Loucy (cell line): ENCODE measurements around the gene SEC24A.

ENCODE experiments used
- H2AFZ ChIP-seq: fragments of 200-600 bp; sonication (generic); 2 replicates; pipeline ENCODE4 v1.6.0; 2016; ENCODE audit warnings: antibody characterized with exemption, mild to moderate bottlenecking, low read length, moderate library complexity
- H3F3A ChIP-seq: fragments of 200-600 bp; 2 replicates; pipeline ENCODE4 v1.6.0; 2016; ENCODE audit warnings: antibody characterized with exemption, low read depth, mild to moderate bottlenecking
- H3K27me3 ChIP-seq: fragments of 200-600 bp; sonication (generic); 2 replicates; pipeline ENCODE4 v1.6.1; 2014; ENCODE audit warnings: low read length, mild to moderate bottlenecking; ENCODE audit not compliant: insufficient read depth, poor library complexity, severe bottlenecking
- H3K36me3 ChIP-seq: fragments of 200-600 bp; sonication (generic); 2 replicates; pipeline ENCODE4 v1.6.1; 2016; ENCODE audit warnings: low read length; ENCODE audit not compliant: insufficient read depth
- H3K4me1 ChIP-seq: fragments of 200-600 bp; sonication (generic); 2 replicates; pipeline ENCODE4 v1.5.1; 2014; ENCODE audit warnings: low read length, mild to moderate bottlenecking; ENCODE audit not compliant: insufficient read depth, poor library complexity, severe bottlenecking
- H3K4me2 ChIP-seq: fragments of 200-600 bp; sonication (generic); 2 replicates; pipeline ENCODE4 v1.6.0; 2014; ENCODE audit warnings: antibody characterized with exemption, low read length, low read depth, mild to moderate bottlenecking; ENCODE audit not compliant: poor library complexity, severe bottlenecking
- H3K4me3 ChIP-seq: fragments of 200-600 bp; sonication (generic); 2 replicates; pipeline ENCODE4 v1.5.1; 2014; ENCODE audit warnings: low read length, mild to moderate bottlenecking, mixed read lengths; ENCODE audit not compliant: poor library complexity, severe bottlenecking
- H3K79me2 ChIP-seq: fragments of 200-600 bp; sonication (generic); 2 replicates; pipeline ENCODE4 v1.6.1; 2014; ENCODE audit warnings: low read length; ENCODE audit not compliant: insufficient read depth
- H3K9ac ChIP-seq: fragments of 200-600 bp; sonication (generic); 2 replicates; pipeline ENCODE4 v1.6.0; 2014; ENCODE audit warnings: mild to moderate bottlenecking, low read depth, low read length, moderate library complexity; ENCODE audit not compliant: poor library complexity, severe bottlenecking
- H3K9me2 ChIP-seq: fragments of 200-600 bp; sonication (generic); replicated peaks from 2 replicates; pipeline ENCODE4 v1.6.1; 2016; ENCODE audit warnings: low read depth, low read length, mixed read lengths
- H3K9me3 ChIP-seq: fragments of 200-600 bp; sonication (generic); 2 replicates; pipeline ENCODE4 v1.6.1; 2014; ENCODE audit warnings: mild to moderate bottlenecking, antibody characterized with exemption, low read length, low read depth; ENCODE audit not compliant: insufficient read depth
- H4K20me1 ChIP-seq: fragments of 200-600 bp; sonication (generic); 2 replicates; pipeline ENCODE4 v1.6.0; 2014; ENCODE audit warnings: antibody characterized with exemption, low read length, mild to moderate bottlenecking; ENCODE audit not compliant: insufficient read depth, poor library complexity, severe bottlenecking
- EZH2phosphoT487 ChIP-seq: fragments of 200-600 bp; IDR thresholded peaks from 2 replicates; pipeline ENCODE4 v1.6.1; 2018; ENCODE audit warnings: antibody characterized with exemption, mild to moderate bottlenecking, moderate library complexity, borderline replicate concordance
- TF ChIP-seq, protein P1 (sequence below): fragments of 200-600 bp; sonication (generic); conservative IDR thresholded peaks from 2 replicates; pipeline ENCODE4 v1.5.1; 2014; ENCODE audit warnings: mild to moderate bottlenecking, antibody characterized with exemption, low read length

The SEC24A gene

DNA sequence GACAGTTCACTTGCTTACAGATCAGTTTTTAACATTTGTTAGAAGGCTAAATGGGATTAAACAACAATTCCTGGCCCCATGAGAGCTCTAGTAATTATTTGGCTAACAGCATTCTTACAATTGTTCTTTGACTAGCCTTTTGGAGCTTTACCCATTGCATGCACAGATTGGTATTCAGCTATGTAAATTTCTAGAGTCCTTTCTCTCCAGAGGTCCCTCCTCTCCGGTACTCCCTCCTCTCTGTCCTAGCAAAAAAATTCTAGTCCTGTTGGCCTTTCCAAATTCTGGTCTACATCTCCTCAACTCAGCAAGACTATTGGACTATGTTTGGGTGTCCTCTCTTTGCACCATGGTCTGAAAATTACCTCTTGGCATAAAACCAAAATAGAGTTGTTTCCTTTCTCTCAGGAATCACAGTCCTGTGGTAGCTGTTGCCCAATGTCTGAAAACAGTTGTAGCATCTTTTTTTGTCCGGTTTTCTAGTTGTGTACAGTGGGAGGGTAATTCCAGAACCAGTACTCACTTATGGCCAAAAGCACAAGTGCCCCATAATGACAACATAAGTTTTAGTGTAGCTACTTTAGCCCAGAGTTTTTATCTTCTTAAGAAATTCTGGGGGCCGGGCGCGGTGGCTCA lies 34.0 kb upstream of the SEC24A start:
- H3K9ac ChIP-seq, result no peak overlapping the region
- H3K4me2 ChIP-seq, result no peak overlapping the region
- H3K27me3 ChIP-seq, result no peaks in the 10 kb centered on the region
- TF ChIP-seq EZH2phosphoT487, result no peak
- TF ChIP-seq, protein P1, sequence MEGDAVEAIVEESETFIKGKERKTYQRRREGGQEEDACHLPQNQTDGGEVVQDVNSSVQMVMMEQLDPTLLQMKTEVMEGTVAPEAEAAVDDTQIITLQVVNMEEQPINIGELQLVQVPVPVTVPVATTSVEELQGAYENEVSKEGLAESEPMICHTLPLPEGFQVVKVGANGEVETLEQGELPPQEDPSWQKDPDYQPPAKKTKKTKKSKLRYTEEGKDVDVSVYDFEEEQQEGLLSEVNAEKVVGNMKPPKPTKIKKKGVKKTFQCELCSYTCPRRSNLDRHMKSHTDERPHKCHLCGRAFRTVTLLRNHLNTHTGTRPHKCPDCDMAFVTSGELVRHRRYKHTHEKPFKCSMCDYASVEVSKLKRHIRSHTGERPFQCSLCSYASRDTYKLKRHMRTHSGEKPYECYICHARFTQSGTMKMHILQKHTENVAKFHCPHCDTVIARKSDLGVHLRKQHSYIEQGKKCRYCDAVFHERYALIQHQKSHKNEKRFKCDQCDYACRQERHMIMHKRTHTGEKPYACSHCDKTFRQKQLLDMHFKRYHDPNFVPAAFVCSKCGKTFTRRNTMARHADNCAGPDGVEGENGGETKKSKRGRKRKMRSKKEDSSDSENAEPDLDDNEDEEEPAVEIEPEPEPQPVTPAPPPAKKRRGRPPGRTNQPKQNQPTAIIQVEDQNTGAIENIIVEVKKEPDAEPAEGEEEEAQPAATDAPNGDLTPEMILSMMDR, result no peak
- H3K4me3 ChIP-seq, result no peak overlapping the region
- H2AFZ ChIP-seq, result no peak overlapping the region
- no peaks in the 10 kb centered on the region for H3F3A ChIP-seq
- no peaks in the 10 kb centered on the region for H3K4me1 ChIP-seq
- H3K9me2 ChIP-seq, result no peaks in the 10 kb centered on the region
- no peaks in the 10 kb centered on the region for H3K9me3 ChIP-seq
- H4K20me1 ChIP-seq, result no peaks in the 10 kb centered on the region
- peaks cover 19% of the 10 kb centered on the region; the same call in 1 of the 2 replicates for H3K36me3 ChIP-seq
- no peaks in the 10 kb centered on the region for H3K79me2 ChIP-seq

DNA sequence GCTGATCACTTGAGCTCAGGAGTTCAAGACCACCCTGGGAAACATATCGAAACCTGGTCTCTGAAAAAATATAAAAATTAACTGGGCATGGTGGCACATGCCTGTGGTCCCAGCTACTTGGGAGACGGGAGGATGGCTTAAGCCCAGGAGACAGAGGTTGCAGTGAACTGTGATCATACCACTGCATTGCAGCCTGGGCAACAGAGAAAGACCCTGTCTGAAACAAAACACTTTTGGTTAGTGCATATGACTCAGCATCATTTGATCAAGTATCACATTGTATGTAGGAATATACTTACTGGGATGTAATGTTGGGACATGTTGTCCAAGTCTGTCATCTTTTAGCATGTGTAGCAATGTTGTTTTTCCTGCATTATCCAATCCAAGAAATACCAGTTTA lies 28.0 kb upstream of the SEC24A start:
- no peaks in the 10 kb centered on the region for H3K79me2 ChIP-seq
- no peaks in the 10 kb centered on the region for H3K4me1 ChIP-seq
- no peak overlapping the region for H3K4me3 ChIP-seq
- H3K4me2 ChIP-seq, result no peak overlapping the region
- no peak overlapping the region for H2AFZ ChIP-seq
- no peaks in the 10 kb centered on the region for H4K20me1 ChIP-seq
- H3F3A ChIP-seq, result no peaks in the 10 kb centered on the region
- no peaks in the 10 kb centered on the region for H3K9me3 ChIP-seq
- no peaks in the 10 kb centered on the region; the same call in 1 of the 2 replicates for H3K36me3 ChIP-seq
- H3K27me3 ChIP-seq, result no peaks in the 10 kb centered on the region
- TF ChIP-seq, protein P1, result no peak
- no peak for TF ChIP-seq EZH2phosphoT487
- H3K9ac ChIP-seq, result no peak overlapping the region
- no peaks in the 10 kb centered on the region for H3K9me2 ChIP-seq

DNA sequence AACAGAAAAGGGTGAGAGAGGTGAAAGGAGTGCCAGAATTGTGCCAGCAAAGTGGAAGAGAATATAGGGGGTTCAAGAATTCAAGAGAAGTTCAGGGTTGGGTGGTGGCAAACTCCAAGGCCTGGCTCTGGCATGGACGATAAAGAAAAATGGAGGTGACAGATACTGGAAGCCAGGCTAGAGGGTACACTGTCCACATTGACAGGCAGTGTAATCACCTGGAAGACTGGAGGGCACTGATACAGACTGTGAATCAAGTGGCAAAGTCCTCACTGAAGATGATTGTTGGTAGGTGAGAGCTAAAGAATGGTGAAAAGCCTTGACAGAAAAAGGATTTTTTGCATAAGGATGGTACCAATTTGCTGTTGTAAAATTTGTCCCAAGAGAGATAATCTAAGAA lies 23.0 kb upstream of the SEC24A start:
- no peaks in the 10 kb centered on the region for H3F3A ChIP-seq
- no peaks in the 10 kb centered on the region for H3K9me3 ChIP-seq
- H3K9me2 ChIP-seq, result no peaks in the 10 kb centered on the region
- H2AFZ ChIP-seq, result no peak overlapping the region
- H3K79me2 ChIP-seq, result no peaks in the 10 kb centered on the region
- no peaks in the 10 kb centered on the region; the same call in 1 of the 2 replicates for H3K36me3 ChIP-seq
- no peaks in the 10 kb centered on the region for H4K20me1 ChIP-seq
- no peak overlapping the region for H3K9ac ChIP-seq
- no peaks in the 10 kb centered on the region for H3K27me3 ChIP-seq
- H3K4me2 ChIP-seq, result no peak overlapping the region
- no peaks in the 10 kb centered on the region for H3K4me1 ChIP-seq
- no peak overlapping the region for H3K4me3 ChIP-seq
- TF ChIP-seq, protein P1, result no peak
- no peak for TF ChIP-seq EZH2phosphoT487
